Spleen (tissue), 7 donors: ENCODE data around the gene TXNDC8.

Experiments used
- CTCF ChIP-seq, 11 experiments: fragments of 200-600 bp in 7 of 11; fragments of 450-650 bp in 4 of 11; sonication (generic) in 4 of 11; IDR thresholded peaks in 8 of 11; conservative IDR thresholded peaks in 3 of 11; 1 replicate in 7 of 11; 2 replicates in 4 of 11; pipeline versions ENCODE4 v1.4.0 to v1.8.0; 2016 to 2021; ENCODE audit warnings: antibody characterized with exemption in 11 of 11, inconsistent platforms in 4 of 11, mild to moderate bottlenecking in 1 of 11
- POLR2A ChIP-seq, 3 donors: fragments of 450-650 bp; IDR thresholded peaks; one replicate each; pipeline ENCODE4 v1.5.1; 2017; ENCODE audit warnings: antibody characterized with exemption in 3 of 3, mild to moderate bottlenecking in 1 of 3
- POLR2AphosphoS5 ChIP-seq, 3 donors: sonication (generic); formaldehyde crosslinking; IDR thresholded peaks; one replicate each; pipeline ENCODE4 v1.5.1; 2017; ENCODE audit warnings: antibody characterized with exemption in 3 of 3
- donor health status: DM: no; HTN: no; CAD: no; lungs with moderate emphysema.
- donor health status: DM: no; HTN: no; CAD: no.
- donor health status: DM: no; HTN: no; CAD: no.

GRCh38 chr9:110283751-110284150 lies 53.9 kb downstream of the TXNDC8 start:
- TF ChIP-seq CTCF (IDR thresholded peaks at IDR 0.05 in 8 of 11, conservative IDR thresholded peaks at IDR 0.05 in 3 of 11) (no peak), POLR2A (IDR thresholded peaks at IDR 0.05) (no peak), POLR2AphosphoS5 (IDR thresholded peaks at IDR 0.05) (no peak)
